ENCODE measurements around the gene IKZF1.

DNA sequence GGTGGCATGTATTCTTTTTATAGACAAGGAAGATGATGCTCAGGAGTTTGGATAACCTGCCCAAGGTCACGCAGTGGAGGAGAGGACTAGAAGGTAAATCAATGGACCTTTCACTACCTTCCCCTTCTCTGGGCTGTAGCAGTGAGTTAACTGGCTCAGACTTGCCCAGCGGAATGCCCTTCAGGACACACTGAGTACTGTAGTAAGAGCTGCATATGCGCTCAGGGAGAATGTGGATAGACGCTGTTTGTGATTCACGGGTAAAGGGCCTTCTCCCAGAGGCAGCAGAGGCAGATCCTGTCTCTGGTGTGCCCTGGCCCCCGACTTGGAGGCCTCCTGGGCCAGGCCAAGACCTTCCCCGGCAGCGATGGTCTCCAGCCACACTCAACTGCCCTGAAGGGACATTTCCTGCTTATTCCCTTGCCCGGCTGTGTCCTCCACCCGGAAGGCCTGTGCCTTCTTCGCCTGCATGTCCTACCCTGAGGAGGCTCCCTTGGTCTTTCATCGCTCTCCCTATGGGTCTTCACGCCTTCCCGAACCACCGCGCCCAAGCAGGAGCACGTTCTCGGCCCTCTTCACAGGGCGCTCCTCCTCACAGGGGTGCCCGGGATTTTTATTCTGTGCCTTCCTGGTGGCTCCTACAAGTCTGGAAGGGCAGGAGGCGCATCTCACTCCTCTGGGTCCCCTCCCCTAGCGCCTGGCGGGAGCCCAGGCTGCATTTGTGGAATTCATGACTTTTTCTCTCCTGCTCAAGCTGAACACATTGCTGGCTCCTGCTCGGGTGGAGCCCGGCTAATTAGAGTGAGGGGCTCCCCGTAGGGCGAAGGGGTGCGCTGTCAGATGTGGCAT, 1.8 kb upstream of the IKZF1 start:
- TF ChIP-seq CTCF (IDR thresholded peaks at IDR 0.05; ENCODE audit: low read depth, low read length) (no peak), POLR2A (IDR thresholded peaks at IDR 0.05; ENCODE audit: extremely low read depth, insufficient read length) (no peak)
